ENCODE measurements around the gene UNC5A. TPM values are rescaled to one million over a fixed set of nuclear protein-coding genes. Genes with fewer than 3 reads are reported as not detected.

The UNC5A gene
- total RNA-seq, 1 donor from 2014 or later, result not detected

DNA sequence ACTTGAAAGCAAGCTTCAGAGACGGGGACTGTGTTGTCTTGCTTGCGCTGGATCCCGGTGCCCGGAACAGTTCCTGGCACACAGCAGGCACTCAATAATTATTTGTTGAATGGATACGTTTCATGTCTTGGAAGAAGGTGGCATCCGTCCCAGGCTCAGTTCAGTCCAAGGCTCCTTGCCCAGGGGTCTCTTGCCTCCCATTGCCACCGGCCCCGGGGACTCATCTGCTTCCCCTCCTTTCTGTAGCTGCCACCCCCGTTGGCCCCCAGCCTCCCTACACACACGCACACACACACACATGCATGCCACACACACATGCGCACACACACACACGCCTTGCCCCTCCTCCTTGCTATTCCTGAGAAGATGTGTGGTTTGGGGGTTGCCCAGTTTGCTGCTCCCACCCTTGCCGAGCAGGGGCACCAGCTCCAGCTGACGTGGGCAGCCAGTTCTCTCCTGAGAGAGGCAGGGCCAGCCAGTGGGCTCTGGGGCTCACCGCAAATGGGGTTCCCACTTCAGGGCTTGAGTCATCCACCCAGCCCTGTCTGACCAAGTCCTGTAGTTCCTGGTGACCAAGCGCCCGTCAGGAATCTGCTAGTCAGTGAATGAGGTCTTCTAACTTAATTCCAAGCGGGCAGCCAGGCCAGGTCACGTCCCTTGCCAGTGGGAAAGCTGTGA is 47.0 kb downstream of the UNC5A start:
- Histone ChIP-seq H3K4me3 (no peak overlapping the region), H3K36me3 (no peaks in the 10 kb centered on the region), H3K27me3 (no peaks in the 10 kb centered on the region), H3K27ac (no peak overlapping the region), H3K9me3 (no peaks in the 10 kb centered on the region), H3K4me1 (no peaks in the 10 kb centered on the region)
- intact Hi-C loops (cut with DNase I), result no loop called here
- DNase-seq (ENCODE audit: extremely low spot score in 2 of 2), result no peak
- TF ChIP-seq POLR2AphosphoS5 (IDR thresholded peaks at IDR 0.05; ENCODE audit: insufficient read depth in 1 of 2, low read depth in 1 of 2), result no peak

- H3K27me3 ChIP-seq, result no peaks in the 10 kb centered on the region
- no peak for DNase-seq (ENCODE audit: extremely low spot score in 2 of 2)
Measured at GRCh38 chr5:176857894-176858273, 47.5 kb downstream of the UNC5A start.

GRCh38 chr5:176859916-176860315 is 49.6 kb downstream of the UNC5A start:
- no peaks in the 10 kb centered on the region for H3K36me3 ChIP-seq
- no peaks in the 10 kb centered on the region for H3K9me3 ChIP-seq
- no peak for TF ChIP-seq CTCF (IDR thresholded peaks at IDR 0.05)
- H3K27me3 ChIP-seq, result no peaks in the 10 kb centered on the region
- intact Hi-C loops (cut with DNase I), result no loop called here
- H3K4me1 ChIP-seq, result no peaks in the 10 kb centered on the region
- no peak for DNase-seq (ENCODE audit: extremely low spot score in 2 of 2)
- H3K27ac ChIP-seq, result no peak overlapping the region
- no peak overlapping the region for H3K4me3 ChIP-seq

More at GRCh38 chr5:176857894-176858273, 47.5 kb downstream of the UNC5A start:
- Histone ChIP-seq H3K9me3 (no peaks in the 10 kb centered on the region), H3K27ac (no peak overlapping the region), H3K36me3 (no peaks in the 10 kb centered on the region), H3K4me3 (no peak overlapping the region), H3K4me1 (no peaks in the 10 kb centered on the region)
- TF ChIP-seq POLR2AphosphoS5 (IDR thresholded peaks at IDR 0.05; ENCODE audit: insufficient read depth in 1 of 2, low read depth in 1 of 2), result no peak
- TF ChIP-seq CTCF (IDR thresholded peaks at IDR 0.05), result no peak
- TF ChIP-seq POLR2A (IDR thresholded peaks at IDR 0.05), result no peak
- intact Hi-C loops (cut with DNase I), result no loop called here

DNA sequence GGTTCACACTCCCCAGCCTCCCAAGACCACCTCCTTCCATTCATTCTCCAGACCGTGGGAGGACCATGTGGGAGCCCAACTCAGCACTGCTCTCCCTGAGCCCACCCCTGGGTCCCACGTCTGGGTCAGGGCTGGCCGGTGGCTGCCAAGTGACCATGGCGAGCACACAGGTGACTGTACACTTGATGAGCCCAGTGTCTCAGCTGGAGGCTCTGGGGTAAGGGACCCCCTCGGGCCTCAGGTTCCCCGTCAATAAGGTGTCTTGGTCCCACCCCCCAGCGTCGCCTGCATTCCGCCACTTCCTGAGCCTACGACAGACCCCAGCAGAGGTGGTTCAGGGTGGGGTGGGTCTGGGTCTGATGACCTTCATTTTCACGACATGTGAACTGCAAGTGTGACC is 50.0 kb downstream of the UNC5A start:
- H3K27ac ChIP-seq, result no peak overlapping the region
- no peaks in the 10 kb centered on the region for H3K4me1 ChIP-seq
- H3K9me3 ChIP-seq, result no peaks in the 10 kb centered on the region
- DNase-seq (ENCODE audit: extremely low spot score in 2 of 2), result no peak
- no peak overlapping the region for H3K4me3 ChIP-seq
- intact Hi-C loops (cut with DNase I), result no loop called here
- H3K36me3 ChIP-seq, result no peaks in the 10 kb centered on the region
- H3K27me3 ChIP-seq, result no peaks in the 10 kb centered on the region
- TF ChIP-seq POLR2AphosphoS5 (IDR thresholded peaks at IDR 0.05; ENCODE audit: insufficient read depth in 1 of 2, low read depth in 1 of 2) (no peak), POLR2A (IDR thresholded peaks at IDR 0.05) (no peak), CTCF (IDR thresholded peaks at IDR 0.05) (no peak)

DNA sequence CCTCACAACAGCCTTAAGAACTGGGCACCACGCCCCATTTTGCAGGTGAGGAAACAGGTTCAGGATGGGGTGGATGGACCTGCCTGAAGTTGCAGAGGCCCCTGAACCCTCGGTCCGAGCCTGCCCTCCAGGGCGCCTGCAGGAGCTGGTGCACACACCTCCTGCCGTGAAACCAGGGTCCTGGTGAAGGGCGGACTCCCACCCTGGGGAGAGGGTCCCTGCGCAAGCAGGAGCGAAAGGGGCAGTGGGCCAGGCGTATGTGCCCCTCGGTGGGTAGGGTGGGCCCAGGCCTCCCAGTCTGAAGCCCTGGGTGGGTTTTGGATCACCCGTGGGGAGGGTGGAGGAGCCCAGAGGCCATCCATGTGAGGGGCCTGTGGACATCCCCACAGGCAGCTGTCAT is 50.9 kb downstream of the UNC5A start:
- Histone ChIP-seq H3K27ac (no peak overlapping the region), H3K9me3 (no peaks in the 10 kb centered on the region), H3K36me3 (no peaks in the 10 kb centered on the region), H3K27me3 (no peaks in the 10 kb centered on the region), H3K4me1 (no peaks in the 10 kb centered on the region), H3K4me3 (no peak overlapping the region)
- intact Hi-C loops (cut with DNase I), result no loop called here
- no peak for TF ChIP-seq POLR2AphosphoS5 (IDR thresholded peaks at IDR 0.05; ENCODE audit: insufficient read depth in 1 of 2, low read depth in 1 of 2)
- no peak for TF ChIP-seq POLR2A (IDR thresholded peaks at IDR 0.05)
- TF ChIP-seq CTCF (IDR thresholded peaks at IDR 0.05), result no peak
- DNase-seq (ENCODE audit: extremely low spot score in 2 of 2), result no peak
